HCT116 (cell line): Measurements from ENCODE around the gene KCNQ4. TPM values are rescaled to one million over a fixed set of nuclear protein-coding genes. Genes with fewer than 3 reads are reported as not detected.

Experiments
- ATAC-seq: fragments of 200-7000 bp; cut with Tn5 transposase; 2 replicates; pipeline ENCODE4 v1.9.1; 2020; ENCODE audit warnings: mild to moderate bottlenecking, moderate library complexity
- BruUV-seq: library from RNA; stranded (reverse); fragments of 400-500 nt; replicated peaks from 2 replicates; lab custom pipeline; 2021; lab: Mats Ljungman, UMichigan
- CTCF ChIA-PET: fragments of 300-600 bp; sonication (Branson Sonifier 250); formaldehyde crosslinking; loops from one replicate; lab custom pipeline; 2021; ENCODE audit warnings: antibody characterized with exemption; lab: Charles Lee
- POLR2A ChIA-PET: fragments of 300-600, 350-600 bp; sonication (Branson Sonifier 250); formaldehyde crosslinking; loops from one replicate; lab custom pipeline; 2021; ENCODE audit warnings: antibody characterized with exemption; lab: Charles Lee
- RAD21 ChIA-PET, 2 experiments: fragments of 300-600 bp; sonication (Branson Sonifier 250); formaldehyde crosslinking; loops; one replicate each; lab custom pipeline; 2023; ENCODE audit warnings: low total read pairs in 2 of 2; ENCODE audit not compliant: uncharacterized antibody in 2 of 2, unreplicated experiment in 2 of 2, low non-redundant PET in 1 of 2; lab: Charles Lee
- DNase-seq: peaks from one replicate; pipeline ENCODE4 v3.0.0-alpha.2; 2010; ENCODE audit warnings: low read depth, low spot score
- H2AFZ ChIP-seq: fragments of 200-600 bp; shearing (Covaris generic), sonication (generic); 2 replicates; pipeline ENCODE4 v1.6.1; 2017; ENCODE audit warnings: low read depth, mixed run types, mixed read lengths, antibody characterized with exemption, low read length; ENCODE audit not compliant: poor library complexity, severe bottlenecking
- H3K27ac ChIP-seq: 2 replicates; pipeline ENCODE4 v1.5.1; 2012; ENCODE audit warnings: low read depth, low read length
- H3K27me3 ChIP-seq: fragments of 200-600 bp; sonication (generic); 2 replicates; pipeline ENCODE4 v1.6.1; 2016; ENCODE audit warnings: mixed run types, low read length, mixed read lengths; ENCODE audit not compliant: insufficient read depth
- H3K36me3 ChIP-seq, 2 experiments: fragments of 200-500 bp in 1 of 2; fragments of 200-600 bp in 1 of 2; sonication (Bioruptor generic) in 1 of 2; sonication (generic) in 1 of 2; 2 replicates each; pipeline versions ENCODE4 v1.5.1 to v1.6.1; 2014 to 2016; ENCODE audit warnings: low read length in 2 of 2, inconsistent platforms in 1 of 2, mixed read lengths in 1 of 2, mixed run types in 1 of 2; ENCODE audit not compliant: insufficient read depth in 2 of 2, control insufficient read depth in 1 of 2
- H3K4me1 ChIP-seq, 2 experiments: fragments of 200-600 bp in 1 of 2; sonication (generic) in 1 of 2; 2 replicates each; pipeline versions ENCODE4 v1.5.1 to v1.6.1; 2012 to 2017; ENCODE audit warnings: low read length in 2 of 2, inconsistent platforms in 1 of 2, mild to moderate bottlenecking in 1 of 2, mixed read lengths in 1 of 2, mixed run types in 1 of 2, moderate library complexity in 1 of 2; ENCODE audit not compliant: insufficient read depth in 2 of 2, control insufficient read depth in 1 of 2
- H3K4me2 ChIP-seq: fragments of 200-600 bp; sonication (generic); 2 replicates; pipeline ENCODE4 v1.6.1; 2017; ENCODE audit warnings: mixed run types, low read length, mixed read lengths
- H3K4me3 ChIP-seq, 2 experiments: fragments of 200-600 bp in 1 of 2; sonication (generic) in 1 of 2; replicated peaks in 1 of 2; 2 replicates each; pipeline ENCODE4 v1.5.1; 2011 to 2016; ENCODE audit warnings: low read length in 2 of 2, control low read depth in 1 of 2, low read depth in 1 of 2, mild to moderate bottlenecking in 1 of 2, mixed read lengths in 1 of 2, mixed run types in 1 of 2
- H3K79me2 ChIP-seq: fragments of 200-600 bp; sonication (generic); 2 replicates; pipeline ENCODE4 v1.6.1; 2017; ENCODE audit warnings: mild to moderate bottlenecking, mixed run types, low read length, moderate library complexity, mixed read lengths; ENCODE audit not compliant: insufficient read depth
- H3K9ac ChIP-seq: fragments of 200-600 bp; sonication (generic); 2 replicates; pipeline ENCODE4 v1.6.1; 2016; ENCODE audit warnings: low read length, mixed read lengths
- H3K9me2 ChIP-seq: fragments of 200-600 bp; sonication (generic), shearing (Covaris generic); 2 replicates; pipeline ENCODE4 v1.6.1; 2017; ENCODE audit warnings: mixed run types, mild to moderate bottlenecking, moderate library complexity; ENCODE audit not compliant: insufficient read depth
- H3K9me3 ChIP-seq, 2 experiments: fragments of 200-500 bp in 1 of 2; fragments of 200-600 bp in 1 of 2; sonication (Bioruptor generic) in 1 of 2; sonication (generic) in 1 of 2; 2 replicates each; pipeline ENCODE4 v1.6.1; 2014 to 2017; ENCODE audit warnings: low read length in 2 of 2, mixed read lengths in 2 of 2, inconsistent platforms in 1 of 2, low read depth in 1 of 2, mild to moderate bottlenecking in 1 of 2, mixed run types in 1 of 2, moderate library complexity in 1 of 2; ENCODE audit not compliant: control insufficient read depth in 1 of 2, insufficient read depth in 1 of 2
- H4K20me1 ChIP-seq: fragments of 200-600 bp; sonication (generic), shearing (Covaris generic); 2 replicates; pipeline ENCODE4 v1.6.1; 2017; ENCODE audit warnings: mixed run types, mild to moderate bottlenecking, moderate library complexity; ENCODE audit not compliant: insufficient read depth
- CTCF ChIP-seq, 3 experiments: fragments of 200-600 bp in 1 of 3; sonication (generic) in 1 of 3; IDR thresholded peaks in 2 of 3; conservative IDR thresholded peaks in 1 of 3; 2 replicates each; pipeline ENCODE4 v1.5.1; 2012 to 2017; ENCODE audit warnings: low read depth in 2 of 3, low read length in 2 of 3, antibody characterized with exemption in 1 of 3, borderline replicate concordance in 1 of 3, control low read depth in 1 of 3, mild to moderate bottlenecking in 1 of 3, mixed read lengths in 1 of 3, mixed run types in 1 of 3, moderate library complexity in 1 of 3; ENCODE audit not compliant: insufficient read depth in 1 of 3
- ELF1 ChIP-seq: IDR thresholded peaks from 2 replicates; pipeline ENCODE4 v1.6.1; 2012; ENCODE audit warnings: low read depth, borderline replicate concordance
- FOSL1 ChIP-seq: IDR thresholded peaks from 2 replicates; pipeline ENCODE4 v1.6.1; 2012; ENCODE audit warnings: low read depth
- MAX ChIP-seq: IDR thresholded peaks from 2 replicates; pipeline ENCODE4 v1.6.1; 2012
- POLR2AphosphoS5 ChIP-seq: IDR thresholded peaks from 2 replicates; pipeline ENCODE4 v1.6.1; 2011; ENCODE audit warnings: mild to moderate bottlenecking, low read depth, low read length, moderate library complexity
- RAD21 ChIP-seq: IDR thresholded peaks from 2 replicates; pipeline ENCODE4 v1.6.1; 2012; ENCODE audit warnings: low read depth, mild to moderate bottlenecking
- ZFX ChIP-seq: fragments of 450-650 bp; IDR thresholded peaks from 2 replicates; pipeline ENCODE4 v1.6.1; 2017
- intact Hi-C: fragments of 100-400 bp; cut with micrococcal nuclease; formaldehyde crosslinking; loops from 2 replicates; pipeline ENCODE4 v1.10.0; 2022
- total RNA-seq: library from RNA; stranded (reverse); gene quantifications from one replicate; pipeline ENCODE4 v1.2.1, GENCODE V29; 2021; ENCODE audit not compliant: unreplicated experiment
- TF ChIP-seq, protein P1 (sequence below): IDR thresholded peaks from 2 replicates; pipeline ENCODE4 v1.6.1; 2012
- TF ChIP-seq, protein P2 (sequence below): IDR thresholded peaks from 2 replicates; pipeline ENCODE4 v1.6.1; 2011; ENCODE audit warnings: mild to moderate bottlenecking, low read length, moderate library complexity; ENCODE audit not compliant: insufficient replicate concordance; ENCODE audit errors: extremely low read depth

Gene KCNQ4
- total RNA-seq, 1 experiment from 2014 or later = 4.1 TPM

DNA sequence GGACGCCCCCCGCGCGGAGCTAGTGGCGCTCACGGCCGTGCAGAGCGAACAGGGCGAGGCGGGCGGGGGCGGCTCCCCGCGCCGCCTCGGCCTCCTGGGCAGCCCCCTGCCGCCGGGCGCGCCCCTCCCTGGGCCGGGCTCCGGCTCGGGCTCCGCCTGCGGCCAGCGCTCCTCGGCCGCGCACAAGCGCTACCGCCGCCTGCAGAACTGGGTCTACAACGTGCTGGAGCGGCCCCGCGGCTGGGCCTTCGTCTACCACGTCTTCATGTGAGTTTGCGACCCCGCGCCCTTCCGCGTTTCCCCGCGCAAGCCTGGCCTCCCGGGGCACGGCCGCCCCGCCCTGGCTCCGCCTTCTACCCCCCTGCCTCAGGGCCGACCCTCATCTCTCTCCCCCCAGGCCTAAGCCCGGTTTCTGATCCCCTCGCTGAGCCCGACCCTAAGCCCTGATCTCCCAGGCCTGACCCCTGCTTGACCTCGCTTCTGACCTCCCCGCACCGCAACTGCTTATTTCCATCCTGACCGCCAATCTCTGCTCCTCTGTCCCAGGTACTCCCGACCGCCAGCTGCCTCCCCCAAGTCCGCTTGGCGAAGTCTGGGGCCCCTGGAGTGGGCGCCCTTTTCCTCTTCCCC, 669 bp downstream of the KCNQ4 start:
- CTCF ChIA-PET = no interaction called here
- TF ChIP-seq CTCF (IDR thresholded peaks at IDR 0.05 in 2 of 3, conservative IDR thresholded peaks at IDR 0.05 in 1 of 3; ENCODE audit: borderline replicate concordance in 1 of 3, insufficient read depth in 1 of 3, low read depth in 2 of 3, low read length in 2 of 3) (no peak), ZFX (peak; percentile 46; the same call in 1 of the 2 replicates)
- Histone ChIP-seq H3K4me3 (peak overlapping the region; percentile 43 to 57), H3K27ac (peak overlapping the region; percentile 24; the same call in 1 of the 2 replicates), H3K9me2 (no peaks in the 10 kb centered on the region), H3K9ac (peak overlapping the region; percentile 56), H3K4me1 (peaks cover 11 to 39% of the 10 kb centered on the region in 2 experiments), H3K27me3 (no peaks in the 10 kb centered on the region), H3K9me3 (no peaks in the 10 kb centered on the region), H3K4me2 (peak overlapping the region; percentile 84), H4K20me1 (no peaks in the 10 kb centered on the region), H3K79me2 (peaks cover 7% of the 10 kb centered on the region; the same call in 1 of the 2 replicates), H3K36me3 (no peaks in the 10 kb centered on the region), H2AFZ (no peak overlapping the region)
- no TSS peak for BruUV-seq
- intact Hi-C loops = no loop called here
- ATAC-seq (peak; percentile 49), DNase-seq (no peak)
- POLR2A ChIA-PET = no interaction called here
- RAD21 ChIA-PET = no interaction called here

DNA sequence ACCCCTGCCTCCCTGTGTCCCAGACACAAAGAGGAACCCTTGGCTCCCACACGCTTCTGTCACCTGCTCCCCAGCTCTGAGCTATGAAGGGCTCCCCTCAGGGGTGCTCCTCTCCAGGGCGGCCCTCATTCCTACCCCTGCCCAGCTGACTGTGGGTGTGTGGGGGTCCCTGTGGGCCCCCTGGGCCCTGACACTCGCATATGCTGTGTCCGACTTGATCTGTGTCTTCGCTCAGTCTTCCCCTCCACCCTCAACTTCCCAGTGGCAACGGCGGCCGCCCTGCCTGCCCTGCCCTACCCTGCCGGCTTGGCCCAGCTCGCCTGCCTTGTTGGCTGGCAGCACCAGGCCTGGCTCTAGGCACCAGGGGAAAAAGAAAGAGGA, 1.2 kb downstream of the KCNQ4 start:
- RAD21 ChIA-PET = no interaction called here
- Histone ChIP-seq H3K27me3 (no peaks in the 10 kb centered on the region), H3K4me2 (peak overlapping the region; percentile 84), H3K9ac (peak overlapping the region; percentile 56; the same call in 1 of the 2 replicates), H3K79me2 (peaks cover 7% of the 10 kb centered on the region; the same call in 1 of the 2 replicates), H3K36me3 (no peaks in the 10 kb centered on the region), H3K9me3 (no peaks in the 10 kb centered on the region), H3K4me3 (peak overlapping the region; percentile 43 to 57), H3K4me1 (peaks cover 11 to 39% of the 10 kb centered on the region in 2 experiments), H3K9me2 (no peaks in the 10 kb centered on the region), H3K27ac (no peak overlapping the region; the same call in 1 of the 2 replicates), H4K20me1 (no peaks in the 10 kb centered on the region), H2AFZ (no peak overlapping the region)
- no peak for ATAC-seq
- CTCF ChIA-PET = no interaction called here
- intact Hi-C loops = no loop called here
- no TSS peak for BruUV-seq
- POLR2A ChIA-PET = no interaction called here
- no peak for DNase-seq
- TF ChIP-seq FOSL1 (no peak), POLR2AphosphoS5 (no peak), MAX (no peak), CTCF (IDR thresholded peaks at IDR 0.05 in 2 of 3, conservative IDR thresholded peaks at IDR 0.05 in 1 of 3; ENCODE audit: borderline replicate concordance in 1 of 3, insufficient read depth in 1 of 3, low read depth in 2 of 3, low read length in 2 of 3) (no peak), ELF1 (no peak), ZFX (no peak), RAD21 (no peak)
- TF ChIP-seq, protein P1, sequence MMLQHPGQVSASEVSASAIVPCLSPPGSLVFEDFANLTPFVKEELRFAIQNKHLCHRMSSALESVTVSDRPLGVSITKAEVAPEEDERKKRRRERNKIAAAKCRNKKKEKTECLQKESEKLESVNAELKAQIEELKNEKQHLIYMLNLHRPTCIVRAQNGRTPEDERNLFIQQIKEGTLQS = no peak
- TF ChIP-seq, protein P2, sequence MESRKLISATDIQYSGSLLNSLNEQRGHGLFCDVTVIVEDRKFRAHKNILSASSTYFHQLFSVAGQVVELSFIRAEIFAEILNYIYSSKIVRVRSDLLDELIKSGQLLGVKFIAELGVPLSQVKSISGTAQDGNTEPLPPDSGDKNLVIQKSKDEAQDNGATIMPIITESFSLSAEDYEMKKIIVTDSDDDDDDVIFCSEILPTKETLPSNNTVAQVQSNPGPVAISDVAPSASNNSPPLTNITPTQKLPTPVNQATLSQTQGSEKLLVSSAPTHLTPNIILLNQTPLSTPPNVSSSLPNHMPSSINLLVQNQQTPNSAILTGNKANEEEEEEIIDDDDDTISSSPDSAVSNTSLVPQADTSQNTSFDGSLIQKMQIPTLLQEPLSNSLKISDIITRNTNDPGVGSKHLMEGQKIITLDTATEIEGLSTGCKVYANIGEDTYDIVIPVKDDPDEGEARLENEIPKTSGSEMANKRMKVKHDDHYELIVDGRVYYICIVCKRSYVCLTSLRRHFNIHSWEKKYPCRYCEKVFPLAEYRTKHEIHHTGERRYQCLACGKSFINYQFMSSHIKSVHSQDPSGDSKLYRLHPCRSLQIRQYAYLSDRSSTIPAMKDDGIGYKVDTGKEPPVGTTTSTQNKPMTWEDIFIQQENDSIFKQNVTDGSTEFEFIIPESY = no peak
